ENCODE measurements around the gene KLHL7.

KLHL7 gene

GRCh38 chr7:23158546-23158945, 53.0 kb downstream of the KLHL7 start:
- no peak for TF ChIP-seq CTCF (IDR thresholded peaks at IDR 0.05; ENCODE audit: low read depth, low read length)
- H3K4me3 ChIP-seq (ENCODE audit: low read depth, low read length), result no peak overlapping the region

GRCh38 chr7:23161482-23161881, 55.9 kb downstream of the KLHL7 start:
- no peak overlapping the region for H3K4me3 ChIP-seq (ENCODE audit: low read depth, low read length)
- TF ChIP-seq CTCF (IDR thresholded peaks at IDR 0.05; ENCODE audit: low read depth, low read length), result no peak

GRCh38 chr7:23164846-23165245, 59.3 kb downstream of the KLHL7 start:
- no peak overlapping the region for H3K4me3 ChIP-seq (ENCODE audit: low read depth, low read length)
- no peak for TF ChIP-seq CTCF (IDR thresholded peaks at IDR 0.05; ENCODE audit: low read depth, low read length)

- H3K4me3 ChIP-seq (ENCODE audit: low read depth, low read length), result no peak overlapping the region
- TF ChIP-seq CTCF (IDR thresholded peaks at IDR 0.05; ENCODE audit: low read depth, low read length), result no peak
Observed at GRCh38 chr7:23165316-23165715, 59.7 kb downstream of the KLHL7 start.

GRCh38 chr7:23167691-23168090, 62.1 kb downstream of the KLHL7 start:
- no peak for TF ChIP-seq CTCF (IDR thresholded peaks at IDR 0.05; ENCODE audit: low read depth, low read length)
- no peak overlapping the region for H3K4me3 ChIP-seq (ENCODE audit: low read depth, low read length)

- H3K4me3 ChIP-seq (ENCODE audit: low read depth, low read length), result no peak overlapping the region
- no peak for TF ChIP-seq CTCF (IDR thresholded peaks at IDR 0.05; ENCODE audit: low read depth, low read length)
Observed at GRCh38 chr7:23168111-23168885, 62.7 kb downstream of the KLHL7 start.

GRCh38 chr7:23175938-23176337, 70.4 kb downstream of the KLHL7 start:
- TF ChIP-seq CTCF (IDR thresholded peaks at IDR 0.05; ENCODE audit: low read depth, low read length), result no peak
- H3K4me3 ChIP-seq (ENCODE audit: low read depth, low read length), result no peak overlapping the region

Measured in WI38 (cell line).